HCT116 (cell line): ENCODE data around the gene TTC38. TPM values are rescaled to one million over a fixed set of nuclear protein-coding genes. Genes with fewer than 3 reads are reported as not detected.

ENCODE experiments used
- ATAC-seq: fragments of 200-7000 bp; cut with Tn5 transposase; 2 replicates; pipeline ENCODE4 v1.9.1; 2020; ENCODE audit warnings: mild to moderate bottlenecking, moderate library complexity
- BruUV-seq: library from RNA; stranded (reverse); fragments of 400-500 nt; replicated peaks from 2 replicates; lab custom pipeline; 2021; lab: Mats Ljungman, UMichigan
- CTCF ChIA-PET: fragments of 300-600 bp; sonication (Branson Sonifier 250); formaldehyde crosslinking; loops from one replicate; lab custom pipeline; 2021; ENCODE audit warnings: antibody characterized with exemption; lab: Charles Lee
- POLR2A ChIA-PET: fragments of 300-600, 350-600 bp; sonication (Branson Sonifier 250); formaldehyde crosslinking; loops from one replicate; lab custom pipeline; 2021; ENCODE audit warnings: antibody characterized with exemption; lab: Charles Lee
- RAD21 ChIA-PET, 2 experiments: fragments of 300-600 bp; sonication (Branson Sonifier 250); formaldehyde crosslinking; loops; one replicate each; lab custom pipeline; 2023; ENCODE audit warnings: low total read pairs in 2 of 2; ENCODE audit not compliant: uncharacterized antibody in 2 of 2, unreplicated experiment in 2 of 2, low non-redundant PET in 1 of 2; lab: Charles Lee
- DNase-seq: peaks from one replicate; pipeline ENCODE4 v3.0.0-alpha.2; 2010; ENCODE audit warnings: low read depth, low spot score
- H2AFZ ChIP-seq: fragments of 200-600 bp; shearing (Covaris generic), sonication (generic); 2 replicates; pipeline ENCODE4 v1.6.1; 2017; ENCODE audit warnings: low read depth, mixed run types, mixed read lengths, antibody characterized with exemption, low read length; ENCODE audit not compliant: poor library complexity, severe bottlenecking
- H3K27ac ChIP-seq: 2 replicates; pipeline ENCODE4 v1.5.1; 2012; ENCODE audit warnings: low read depth, low read length
- H3K27me3 ChIP-seq: fragments of 200-600 bp; sonication (generic); 2 replicates; pipeline ENCODE4 v1.6.1; 2016; ENCODE audit warnings: mixed run types, low read length, mixed read lengths; ENCODE audit not compliant: insufficient read depth
- H3K36me3 ChIP-seq, 2 experiments: fragments of 200-500 bp in 1 of 2; fragments of 200-600 bp in 1 of 2; sonication (Bioruptor generic) in 1 of 2; sonication (generic) in 1 of 2; 2 replicates each; pipeline versions ENCODE4 v1.5.1 to v1.6.1; 2014 to 2016; ENCODE audit warnings: low read length in 2 of 2, inconsistent platforms in 1 of 2, mixed read lengths in 1 of 2, mixed run types in 1 of 2; ENCODE audit not compliant: insufficient read depth in 2 of 2, control insufficient read depth in 1 of 2
- H3K4me1 ChIP-seq, 2 experiments: fragments of 200-600 bp in 1 of 2; sonication (generic) in 1 of 2; 2 replicates each; pipeline versions ENCODE4 v1.5.1 to v1.6.1; 2012 to 2017; ENCODE audit warnings: low read length in 2 of 2, inconsistent platforms in 1 of 2, mild to moderate bottlenecking in 1 of 2, mixed read lengths in 1 of 2, mixed run types in 1 of 2, moderate library complexity in 1 of 2; ENCODE audit not compliant: insufficient read depth in 2 of 2, control insufficient read depth in 1 of 2
- H3K4me2 ChIP-seq: fragments of 200-600 bp; sonication (generic); 2 replicates; pipeline ENCODE4 v1.6.1; 2017; ENCODE audit warnings: mixed run types, low read length, mixed read lengths
- H3K4me3 ChIP-seq, 2 experiments: fragments of 200-600 bp in 1 of 2; sonication (generic) in 1 of 2; replicated peaks in 1 of 2; 2 replicates each; pipeline ENCODE4 v1.5.1; 2011 to 2016; ENCODE audit warnings: low read length in 2 of 2, control low read depth in 1 of 2, low read depth in 1 of 2, mild to moderate bottlenecking in 1 of 2, mixed read lengths in 1 of 2, mixed run types in 1 of 2
- H3K79me2 ChIP-seq: fragments of 200-600 bp; sonication (generic); 2 replicates; pipeline ENCODE4 v1.6.1; 2017; ENCODE audit warnings: mild to moderate bottlenecking, mixed run types, low read length, moderate library complexity, mixed read lengths; ENCODE audit not compliant: insufficient read depth
- H3K9ac ChIP-seq: fragments of 200-600 bp; sonication (generic); 2 replicates; pipeline ENCODE4 v1.6.1; 2016; ENCODE audit warnings: low read length, mixed read lengths
- H3K9me2 ChIP-seq: fragments of 200-600 bp; sonication (generic), shearing (Covaris generic); 2 replicates; pipeline ENCODE4 v1.6.1; 2017; ENCODE audit warnings: mixed run types, mild to moderate bottlenecking, moderate library complexity; ENCODE audit not compliant: insufficient read depth
- H3K9me3 ChIP-seq, 2 experiments: fragments of 200-500 bp in 1 of 2; fragments of 200-600 bp in 1 of 2; sonication (Bioruptor generic) in 1 of 2; sonication (generic) in 1 of 2; 2 replicates each; pipeline ENCODE4 v1.6.1; 2014 to 2017; ENCODE audit warnings: low read length in 2 of 2, mixed read lengths in 2 of 2, inconsistent platforms in 1 of 2, low read depth in 1 of 2, mild to moderate bottlenecking in 1 of 2, mixed run types in 1 of 2, moderate library complexity in 1 of 2; ENCODE audit not compliant: control insufficient read depth in 1 of 2, insufficient read depth in 1 of 2
- H4K20me1 ChIP-seq: fragments of 200-600 bp; sonication (generic), shearing (Covaris generic); 2 replicates; pipeline ENCODE4 v1.6.1; 2017; ENCODE audit warnings: mixed run types, mild to moderate bottlenecking, moderate library complexity; ENCODE audit not compliant: insufficient read depth
- CBX3 ChIP-seq: IDR thresholded peaks from 2 replicates; pipeline ENCODE4 v1.6.1; 2012; ENCODE audit warnings: low read depth
- EZH2 ChIP-seq: fragments of 200-600 bp; sonication (generic); IDR thresholded peaks from 2 replicates; pipeline ENCODE4 v1.6.1; 2017; ENCODE audit warnings: antibody characterized with exemption, mixed run types
- EZH2phosphoT487 ChIP-seq: fragments of 200-600 bp; IDR thresholded peaks from 2 replicates; pipeline ENCODE4 v1.6.1; 2018; ENCODE audit warnings: antibody characterized with exemption, borderline replicate concordance
- FOSL1 ChIP-seq: IDR thresholded peaks from 2 replicates; pipeline ENCODE4 v1.6.1; 2012; ENCODE audit warnings: low read depth
- JUND ChIP-seq: IDR thresholded peaks from 2 replicates; pipeline ENCODE4 v1.6.1; 2012
- POLR2A ChIP-seq: IDR thresholded peaks from 2 replicates; pipeline ENCODE4 v1.7.0; 2011; ENCODE audit warnings: borderline replicate concordance; ENCODE audit not compliant: insufficient read depth, insufficient read length; ENCODE audit errors: extremely low read depth
- RAD21 ChIP-seq: IDR thresholded peaks from 2 replicates; pipeline ENCODE4 v1.6.1; 2012; ENCODE audit warnings: low read depth, mild to moderate bottlenecking
- REST ChIP-seq: IDR thresholded peaks from 2 replicates; pipeline ENCODE4 v1.6.1; 2012; ENCODE audit warnings: low read depth
- TCF7L2 ChIP-seq: IDR thresholded peaks from 2 replicates; pipeline ENCODE4 v1.7.0; 2011; ENCODE audit warnings: borderline replicate concordance, inconsistent platforms; ENCODE audit not compliant: insufficient read depth, insufficient read length; ENCODE audit errors: extremely low read depth
- YY1 ChIP-seq: IDR thresholded peaks from 2 replicates; pipeline ENCODE4 v1.6.1; 2011; ENCODE audit warnings: low read length, low read depth, moderate library complexity, mild to moderate bottlenecking; ENCODE audit not compliant: insufficient replicate concordance; ENCODE audit errors: extremely low read depth
- intact Hi-C: fragments of 100-400 bp; cut with micrococcal nuclease; formaldehyde crosslinking; loops from 2 replicates; pipeline ENCODE4 v1.10.0; 2022
- total RNA-seq: library from RNA; stranded (reverse); gene quantifications from one replicate; pipeline ENCODE4 v1.2.1, GENCODE V29; 2021; ENCODE audit not compliant: unreplicated experiment
- TF ChIP-seq, protein P1 (sequence below): IDR thresholded peaks from 2 replicates; pipeline ENCODE4 v1.6.1; 2012

The TTC38 gene
- total RNA-seq, 1 experiment from 2014 or later, result 22.9 TPM

DNA sequence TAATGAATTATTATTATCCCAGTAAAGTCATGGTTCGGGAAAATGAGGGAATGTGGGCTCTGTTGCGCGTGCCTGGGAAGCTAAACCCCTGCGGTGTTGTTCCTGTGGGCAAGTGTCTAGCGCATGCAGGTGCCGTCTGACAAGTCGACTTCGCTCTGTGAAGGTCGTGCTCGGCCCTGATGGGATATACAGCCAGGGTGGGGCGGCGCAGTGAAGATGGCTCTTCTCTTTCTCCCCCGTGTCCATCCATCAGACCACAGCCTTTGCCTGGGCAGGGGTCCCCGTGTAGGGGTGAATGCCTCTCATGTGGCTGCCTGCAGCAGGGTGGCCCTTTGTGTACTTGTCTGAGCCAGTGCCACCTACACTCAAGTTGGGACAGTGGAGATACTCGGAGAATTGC is 54.9 kb downstream of the TTC38 start:
- no peaks in the 10 kb centered on the region for H4K20me1 ChIP-seq
- H3K9ac ChIP-seq, result no peak overlapping the region
- ATAC-seq (no peak), DNase-seq (no peak)
- POLR2A ChIA-PET, result no interaction called here
- H3K9me2 ChIP-seq, result no peaks in the 10 kb centered on the region
- CTCF ChIA-PET, result no interaction called here
- no peak overlapping the region for H3K4me3 ChIP-seq
- no peaks in the 10 kb centered on the region for H3K4me1 ChIP-seq
- peaks cover 30 to 31% of the 10 kb centered on the region in 2 experiments; a peak in 3 of 4 replicates for H3K36me3 ChIP-seq
- no peaks in the 10 kb centered on the region for H3K27me3 ChIP-seq
- intact Hi-C loops, result no loop called here
- RAD21 ChIA-PET, result no interaction called here
- no peak overlapping the region for H2AFZ ChIP-seq
- H3K4me2 ChIP-seq, result no peak overlapping the region
- H3K79me2 ChIP-seq, result peaks cover 23% of the 10 kb centered on the region; the same call in 1 of the 2 replicates
- no TSS peak for BruUV-seq
- no peak overlapping the region for H3K27ac ChIP-seq
- TF ChIP-seq CBX3 (no peak), EZH2phosphoT487 (no peak), FOSL1 (no peak), REST (no peak), POLR2A (no peak), JUND (no peak), TCF7L2 (no peak), YY1 (no peak), EZH2 (no peak), RAD21 (no peak)
- TF ChIP-seq, protein P1, sequence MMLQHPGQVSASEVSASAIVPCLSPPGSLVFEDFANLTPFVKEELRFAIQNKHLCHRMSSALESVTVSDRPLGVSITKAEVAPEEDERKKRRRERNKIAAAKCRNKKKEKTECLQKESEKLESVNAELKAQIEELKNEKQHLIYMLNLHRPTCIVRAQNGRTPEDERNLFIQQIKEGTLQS, result no peak
- TF ChIP-seq, all 23 proteins: peak for 0
- H3K9me3 ChIP-seq, result no peaks in the 10 kb centered on the region
